Activated CD4-positive, alpha-beta T cell treated with anti-CD3 and anti-CD28 coated beads, Interleukin-2, amount 50 U/mL, for 1 hour (primary cell): ENCODE data around the gene XIRP1.

Experiments
- DNase-seq: peaks from one replicate; pipeline ENCODE4 v3.0.0-alpha.2; 2020

XIRP1 gene

GRCh38 chr3:39140341-39140971 lies 51.9 kb downstream of the XIRP1 start:
- DNase-seq = no peak

DNA sequence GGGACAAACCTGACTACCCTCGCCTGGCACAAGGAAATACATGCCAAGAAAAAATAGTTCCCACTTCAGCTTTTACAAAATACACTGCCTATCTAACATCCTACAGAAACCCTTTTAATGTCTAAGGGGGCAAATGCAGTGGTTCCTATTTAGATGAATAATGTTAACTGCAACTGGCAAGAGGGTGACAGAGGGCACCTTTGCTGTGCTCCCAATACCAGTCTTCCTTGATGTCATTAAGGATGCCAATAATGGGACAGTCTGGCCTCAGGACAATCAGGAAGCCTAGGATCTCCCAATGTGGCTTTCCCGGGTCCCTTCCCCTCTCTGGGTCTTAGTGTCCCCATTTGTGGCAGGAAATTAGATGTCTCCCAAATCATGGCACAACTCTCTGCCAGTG lies 53.0 kb downstream of the XIRP1 start:
- no peak for DNase-seq

DNA sequence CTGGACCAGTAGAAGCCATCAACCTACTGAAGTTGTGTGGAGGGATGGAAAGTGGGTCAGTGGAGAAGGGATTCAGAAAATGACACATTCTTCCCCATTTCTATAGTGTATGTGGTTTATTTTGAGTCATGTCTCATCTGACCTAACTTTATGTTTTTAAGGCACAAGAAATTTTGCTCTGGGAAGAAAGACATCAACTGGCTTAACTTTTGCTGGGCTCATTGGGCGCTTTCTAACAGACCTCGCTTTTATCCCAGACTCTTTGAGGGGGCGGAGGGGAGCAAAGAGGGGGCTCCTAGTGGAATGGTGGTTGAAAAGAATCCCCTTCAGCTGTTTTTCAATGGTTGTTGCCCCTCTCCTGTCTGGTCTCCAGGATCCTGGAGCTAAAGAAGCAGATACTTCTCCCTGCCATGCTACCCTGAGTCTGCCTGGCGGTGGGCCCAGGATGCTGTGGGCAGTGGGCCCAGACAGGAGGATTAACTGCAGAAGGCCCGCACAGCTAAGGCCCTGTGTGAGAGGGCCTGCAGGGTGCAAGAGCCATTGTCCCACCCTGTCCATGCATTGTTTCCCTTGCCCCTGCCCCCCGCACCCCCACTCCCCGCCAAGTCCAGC lies 53.5 kb downstream of the XIRP1 start:
- peak; percentile 10 for DNase-seq

- DNase-seq = peak; percentile 14
Measured at GRCh38 chr3:39137991-39138803, 54.2 kb downstream of the XIRP1 start.

DNA sequence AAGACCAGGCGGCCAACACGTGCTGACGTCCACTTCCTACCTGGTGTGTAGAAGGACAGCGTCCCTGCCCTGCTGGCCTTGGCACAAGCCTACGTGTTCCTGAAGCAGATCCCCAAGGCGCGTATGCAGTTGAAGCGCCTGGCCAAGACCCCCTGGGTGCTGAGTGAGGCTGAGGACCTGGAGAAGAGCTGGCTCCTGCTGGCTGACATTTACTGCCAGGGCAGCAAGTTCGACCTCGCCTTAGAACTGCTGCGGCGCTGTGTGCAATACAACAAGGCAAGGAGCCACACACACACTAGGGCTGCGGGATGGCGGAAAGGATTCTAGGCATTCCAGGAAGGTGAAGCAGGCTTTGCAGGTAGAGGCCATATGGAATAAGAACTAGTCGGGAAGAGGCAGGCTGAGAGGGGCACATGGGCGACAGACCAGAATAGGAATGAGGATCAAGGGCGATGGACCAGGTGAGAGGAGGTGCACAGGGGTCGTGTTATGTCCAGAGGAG lies 54.9 kb downstream of the XIRP1 start:
- peak; percentile 20 for DNase-seq

- DNase-seq = no peak
Measured at GRCh38 chr3:39136533-39137434, 55.6 kb downstream of the XIRP1 start.

DNA sequence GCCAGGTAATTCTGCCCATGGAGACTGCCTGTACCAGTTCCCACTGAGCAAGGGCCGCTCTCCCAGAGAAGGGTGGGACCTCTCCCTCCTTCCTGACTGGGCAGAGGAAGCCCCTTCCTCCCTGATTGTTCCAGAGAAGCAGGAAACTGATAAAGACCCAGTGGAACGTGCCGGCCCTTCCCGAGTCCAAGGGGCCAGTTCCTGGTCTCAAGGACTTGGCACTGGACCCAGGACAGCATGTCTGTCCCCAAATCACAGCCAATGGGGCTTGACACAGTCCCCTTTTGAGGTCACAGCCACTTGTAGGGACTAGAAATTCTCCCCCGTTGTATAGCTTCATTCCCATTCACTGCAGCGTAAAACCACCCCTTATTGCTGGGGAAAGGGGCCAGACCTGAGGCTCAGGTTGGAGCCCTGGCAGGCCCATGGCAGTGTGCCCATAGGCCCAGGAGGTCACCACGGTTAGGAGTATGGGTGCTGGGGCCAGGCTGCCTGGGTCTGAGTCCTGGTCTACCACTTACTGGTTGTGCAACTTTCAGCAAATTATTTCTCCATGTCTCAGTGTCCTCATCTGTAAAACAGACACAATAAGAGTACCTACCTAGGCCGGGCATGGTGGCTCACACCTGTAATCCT lies 57.1 kb downstream of the XIRP1 start:
- DNase-seq = no peak

- DNase-seq = no peak
Measured at GRCh38 chr3:39134305-39134704, 58.1 kb downstream of the XIRP1 start.

GRCh38 chr3:39133822-39134221 lies 58.6 kb downstream of the XIRP1 start:
- no peak for DNase-seq
